Activated T-cell treated with anti-CD3 and anti-CD28 coated beads for 4 hours (primary cell): ENCODE measurements around the gene ZBTB2.
A peak's percentile ranks its signal among the peaks of the same experiment; 100 is the strongest.

Experiments used
- DNase-seq: peaks from one replicate; pipeline ENCODE4 v3.0.0-alpha.2; 2020

ZBTB2 gene, protein sequence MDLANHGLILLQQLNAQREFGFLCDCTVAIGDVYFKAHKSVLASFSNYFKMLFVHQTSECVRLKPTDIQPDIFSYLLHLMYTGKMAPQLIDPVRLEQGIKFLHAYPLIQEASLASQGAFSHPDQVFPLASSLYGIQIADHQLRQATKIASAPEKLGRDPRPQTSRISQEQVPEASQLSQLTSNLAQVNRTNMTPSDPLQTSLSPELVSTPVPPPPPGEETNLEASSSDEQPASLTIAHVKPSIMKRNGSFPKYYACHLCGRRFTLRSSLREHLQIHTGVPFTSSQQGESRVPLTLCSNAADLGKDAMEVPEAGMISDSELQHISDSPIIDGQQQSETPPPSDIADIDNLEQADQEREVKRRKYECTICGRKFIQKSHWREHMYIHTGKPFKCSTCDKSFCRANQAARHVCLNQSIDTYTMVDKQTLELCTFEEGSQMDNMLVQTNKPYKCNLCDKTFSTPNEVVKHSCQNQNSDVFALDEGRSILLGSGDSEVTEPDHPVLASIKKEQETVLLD

DNA sequence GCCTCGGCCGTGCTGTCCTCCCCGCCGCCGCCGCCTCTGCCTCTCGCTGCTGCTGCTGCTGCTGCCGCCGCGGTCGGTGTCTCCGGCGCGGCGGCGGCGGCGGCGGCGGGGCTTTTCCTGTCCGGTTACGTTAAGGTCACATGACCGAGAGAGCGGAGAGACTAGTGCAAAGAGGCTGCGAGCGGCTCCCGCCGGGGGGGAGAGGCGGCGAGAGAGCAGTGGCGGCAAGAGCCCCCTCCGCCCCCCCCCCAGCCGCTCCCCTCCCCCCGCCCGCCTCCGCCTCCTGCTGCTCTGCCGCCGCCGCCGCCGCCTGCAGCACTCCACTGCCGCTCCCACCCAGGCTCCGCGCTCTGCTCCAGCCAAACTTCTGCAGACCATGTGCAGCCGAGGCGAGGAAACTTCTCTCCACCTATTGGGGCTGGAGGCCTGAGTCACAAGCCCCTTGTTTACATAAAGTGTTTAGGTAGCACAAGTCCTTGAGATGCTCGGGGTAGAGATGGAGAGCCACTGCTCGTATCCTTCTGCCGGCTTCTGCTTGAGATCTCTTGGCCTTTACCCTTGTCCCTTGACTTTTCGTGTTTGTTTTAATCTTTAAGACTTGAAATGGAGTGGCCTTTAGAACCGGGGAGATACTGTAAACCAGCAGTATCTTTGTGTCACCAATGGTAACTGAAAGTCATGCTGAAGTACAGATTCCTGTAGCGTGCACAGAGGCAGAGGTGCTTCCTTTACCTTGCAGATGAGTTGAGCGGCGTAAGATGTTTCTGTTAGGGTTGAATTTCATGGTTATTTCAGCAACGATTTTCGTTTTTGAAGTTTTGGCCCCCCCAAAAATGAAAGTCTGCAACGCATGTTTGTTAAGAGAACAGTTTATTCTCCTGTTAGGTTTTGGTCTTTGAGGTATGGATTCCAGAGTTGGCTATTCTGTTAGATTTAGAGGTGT lies at the start of gene ZBTB2:
Gene ZBTB2, minus strand, starts transcription at position 89 of the 943 bp plus-strand sequence. CDS start 17,922 bp downstream, outside the sequence.
- DNase-seq: peak; percentile 33

DNA sequence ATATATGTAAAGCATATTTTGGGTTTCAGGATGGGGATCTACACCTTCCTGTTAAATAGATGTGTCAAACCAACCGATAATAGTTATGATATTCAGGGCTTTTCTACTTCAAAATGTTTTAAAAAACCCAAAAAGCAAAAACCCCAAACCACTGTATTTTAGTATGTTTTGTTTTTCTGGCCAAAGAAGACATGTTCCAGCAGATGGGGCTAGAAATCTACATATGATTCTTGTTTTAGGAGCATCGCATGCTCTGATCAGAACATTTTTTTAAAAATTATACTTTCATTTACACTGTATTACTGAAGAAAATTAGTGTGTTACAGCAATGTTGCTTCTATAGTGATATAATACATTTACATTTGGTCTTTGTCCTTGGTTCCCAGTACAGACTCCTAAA lies 49.6 kb upstream of the ZBTB2 start:
- no peak for DNase-seq

DNA sequence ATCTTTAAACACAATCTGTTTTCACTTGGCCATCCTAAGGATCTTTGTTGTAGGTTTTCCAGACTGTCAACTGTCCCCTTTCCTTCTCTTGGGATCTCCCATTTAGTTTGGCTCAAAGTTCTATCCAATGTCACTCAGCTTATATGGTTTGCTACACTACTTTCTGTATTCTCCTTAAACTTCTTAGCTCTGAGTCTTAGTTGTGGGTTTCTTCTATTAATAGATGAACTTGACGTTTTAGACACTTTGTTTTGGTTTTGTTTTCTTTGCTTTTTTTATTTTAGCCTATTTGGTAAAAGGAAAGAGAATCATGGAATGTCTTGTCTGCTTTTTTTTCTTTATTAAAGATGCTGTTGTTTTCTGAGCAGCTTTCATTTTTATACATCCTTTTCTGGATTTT lies 49.1 kb upstream of the ZBTB2 start:
- DNase-seq: no peak

DNA sequence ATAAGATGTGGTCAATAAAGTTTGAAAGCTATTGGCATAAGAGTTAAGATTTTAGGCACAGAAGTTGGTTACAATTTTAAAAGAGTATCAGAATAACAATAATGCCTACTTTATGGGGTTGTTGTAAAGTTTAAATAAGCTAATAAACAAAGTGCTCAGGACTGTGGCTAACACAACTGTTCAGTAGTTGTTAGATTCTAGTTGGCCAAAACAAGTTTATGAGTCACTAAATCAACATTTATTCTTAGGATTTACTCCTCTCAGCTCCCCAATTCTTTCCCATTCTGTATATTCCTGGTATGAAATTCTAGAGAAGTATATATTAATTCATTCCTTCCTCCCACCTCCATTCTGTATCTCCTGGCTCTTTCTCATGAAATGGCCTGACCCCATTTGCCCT lies 46.0 kb upstream of the ZBTB2 start:
- DNase-seq: no peak

DNA sequence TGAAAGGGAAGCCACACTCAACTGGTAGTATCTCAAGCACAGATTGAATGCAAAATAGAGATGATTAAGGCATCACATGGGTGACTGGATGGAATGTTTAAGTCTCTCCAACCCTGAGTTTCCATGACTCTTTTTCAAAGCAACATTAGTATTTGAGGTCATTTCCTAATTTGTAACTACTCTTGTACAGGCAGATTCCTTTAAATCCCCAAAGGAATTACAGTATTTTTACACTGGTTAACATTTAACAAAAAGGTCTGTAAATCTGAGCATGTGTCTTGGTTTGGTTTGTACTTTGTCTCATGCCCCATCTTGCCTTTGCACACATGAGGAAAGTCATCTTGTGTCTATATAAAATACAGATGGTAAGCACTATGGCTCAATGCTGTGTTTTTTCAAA lies 45.4 kb upstream of the ZBTB2 start:
- no peak for DNase-seq

DNA sequence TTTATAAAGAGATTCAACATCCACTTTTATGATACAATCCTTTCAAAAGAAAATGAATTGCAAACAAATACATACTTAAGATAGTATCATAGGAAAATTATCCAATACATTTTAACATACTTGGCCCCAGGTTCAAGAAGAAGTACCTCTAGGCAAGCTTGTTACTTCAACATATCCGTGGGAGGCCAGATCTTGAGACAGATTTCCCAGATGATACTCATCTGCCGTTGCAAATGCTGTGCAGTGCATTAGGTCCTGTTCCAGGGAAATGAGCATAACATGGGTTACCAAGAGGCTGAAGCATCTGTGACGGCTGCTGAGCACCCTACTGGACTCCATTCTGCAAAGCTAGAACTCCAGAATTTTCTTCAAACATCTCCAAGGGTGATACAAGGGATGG lies 44.9 kb upstream of the ZBTB2 start:
- DNase-seq: no peak

DNA sequence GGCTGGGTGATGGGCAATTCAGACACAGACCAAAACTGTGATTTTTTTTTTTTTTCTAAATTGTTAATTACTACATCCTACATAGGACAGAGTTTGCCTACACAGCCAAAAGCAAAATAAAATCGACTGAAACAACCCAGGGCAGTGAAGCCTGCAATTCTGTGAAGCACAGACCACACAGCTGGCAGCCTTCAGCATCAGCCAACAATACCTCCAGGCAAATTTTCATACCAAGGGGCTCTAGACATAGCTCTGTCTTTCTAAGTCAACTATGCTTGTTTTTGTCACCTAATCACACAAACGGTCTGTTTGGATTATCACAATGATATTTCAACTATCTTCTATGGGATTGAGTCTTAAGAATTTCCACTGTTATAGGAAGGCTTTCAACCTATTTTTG lies 43.0 kb upstream of the ZBTB2 start:
- no peak for DNase-seq

DNA sequence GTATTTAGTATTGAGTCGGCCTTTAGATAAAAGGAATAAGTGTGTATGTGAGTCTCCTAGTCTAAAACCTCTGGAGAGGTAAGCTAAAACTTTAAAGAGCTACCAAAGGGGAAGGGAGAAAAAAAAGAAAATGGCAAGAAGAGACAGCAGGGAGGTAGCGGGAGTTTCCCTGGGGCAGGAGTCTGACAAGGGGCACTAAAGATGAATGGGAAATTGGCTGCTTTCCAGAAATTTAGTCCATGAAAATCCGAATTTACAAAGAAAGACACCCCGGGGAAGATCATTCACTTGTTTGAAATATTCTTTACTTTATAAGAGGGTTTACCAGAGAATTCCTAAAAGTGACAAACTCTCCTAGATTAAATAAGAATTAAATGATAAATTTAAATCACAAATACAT lies 41.3 kb upstream of the ZBTB2 start:
- no peak for DNase-seq

DNA sequence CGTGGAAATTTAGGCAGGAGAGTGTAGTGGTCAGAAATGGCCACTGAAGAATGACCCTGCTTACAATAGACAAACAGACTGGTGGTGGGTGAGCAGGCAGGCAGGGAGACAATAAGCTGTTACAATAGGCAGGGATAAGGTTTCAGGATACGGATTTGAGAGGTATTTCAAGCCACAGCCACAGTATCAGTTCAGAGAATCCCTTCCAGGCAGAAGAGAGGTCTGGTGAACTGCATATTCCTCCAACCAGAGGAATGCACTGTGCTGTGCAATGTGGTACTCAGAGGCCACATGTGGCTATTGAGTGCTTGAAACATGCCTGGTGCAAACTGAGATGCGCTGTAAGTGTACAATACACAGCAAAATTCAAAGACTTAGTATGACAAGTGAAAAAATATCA lies 40.0 kb upstream of the ZBTB2 start:
- no peak for DNase-seq

DNA sequence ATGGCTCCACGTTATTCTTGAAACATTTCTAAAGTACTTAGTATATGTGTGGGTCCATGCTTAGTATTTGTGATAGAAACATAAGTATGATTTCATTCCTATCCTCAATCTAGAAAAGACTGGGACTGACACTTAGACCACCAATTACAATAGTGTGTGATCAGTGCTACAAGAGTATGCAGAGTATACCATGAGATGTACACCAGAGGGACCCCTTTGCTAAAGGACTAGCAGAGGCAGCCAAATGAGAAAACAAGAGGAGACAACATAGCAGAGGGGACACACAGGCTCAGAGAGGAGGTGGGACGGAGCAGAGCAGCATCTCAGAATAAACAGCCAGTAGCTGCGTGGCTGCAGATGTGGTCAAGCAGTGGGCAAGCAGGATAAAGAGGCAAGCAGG lies 39.5 kb upstream of the ZBTB2 start:
- DNase-seq: no peak

DNA sequence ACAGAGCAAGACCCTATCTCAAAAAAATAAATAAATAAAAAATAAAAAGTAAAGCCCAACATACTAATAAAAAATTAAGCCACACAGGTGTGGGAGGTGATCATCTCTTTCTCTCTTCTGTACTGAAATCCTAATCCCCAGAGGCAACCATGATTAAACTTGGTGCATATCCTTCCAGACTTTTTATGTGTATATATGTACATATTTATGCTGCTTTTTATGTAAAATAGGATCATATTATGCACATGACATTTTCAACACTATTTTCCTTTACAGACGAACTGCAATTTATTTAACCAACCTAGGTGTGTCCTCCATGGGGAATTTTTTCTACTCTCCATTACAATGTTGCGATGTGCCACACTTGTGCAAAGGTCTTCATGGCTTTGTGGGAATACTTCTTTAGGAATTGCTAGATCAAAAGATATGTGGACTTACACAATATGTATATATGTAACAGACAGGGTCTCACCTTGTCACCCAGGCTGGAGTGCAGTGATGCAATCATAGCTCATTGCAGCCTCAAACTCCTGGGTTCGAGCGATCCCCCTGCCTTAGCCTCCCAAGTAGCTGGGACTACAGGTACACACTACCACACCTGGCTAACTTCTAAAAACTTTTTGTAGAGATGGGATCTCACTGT lies 36.9 kb upstream of the ZBTB2 start:
- no peak for DNase-seq

DNA sequence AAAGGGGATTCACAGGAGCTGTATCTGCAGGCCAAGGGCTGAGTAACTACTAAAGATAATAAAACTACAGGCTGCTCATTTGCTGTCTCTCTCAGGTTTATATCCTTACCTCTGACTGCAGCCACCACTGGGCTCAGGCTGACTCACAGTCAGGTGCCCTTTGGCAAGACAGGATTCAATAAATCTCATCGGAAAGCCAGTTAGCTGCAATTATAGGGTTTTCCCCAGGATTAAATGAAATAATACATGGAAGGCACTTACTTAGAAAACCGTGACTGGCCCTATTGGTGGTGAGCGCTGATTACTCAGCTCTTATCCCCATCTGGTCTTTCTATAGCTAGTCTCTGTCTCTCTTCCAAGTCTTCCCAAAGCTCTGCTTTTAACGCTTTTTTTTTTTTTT lies 34.2 kb upstream of the ZBTB2 start:
- no peak for DNase-seq

DNA sequence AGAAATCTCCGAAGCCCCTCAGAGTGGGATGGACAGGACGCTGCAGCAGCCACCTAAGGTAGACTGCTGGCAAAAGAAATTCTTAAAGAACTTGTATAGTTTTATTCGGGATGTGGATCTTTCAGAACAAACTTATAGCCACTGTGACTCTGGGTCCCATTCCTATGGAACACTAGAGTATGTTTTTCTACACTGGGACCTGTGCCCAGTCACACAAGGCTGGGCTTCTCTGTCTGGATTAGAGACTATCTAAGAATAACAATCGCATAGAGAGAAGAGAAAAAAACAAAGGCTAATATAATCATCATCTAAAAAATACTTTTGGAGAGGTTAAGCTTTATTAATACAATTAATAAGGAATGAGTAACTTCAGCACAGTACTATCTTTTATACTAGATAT lies 31.6 kb upstream of the ZBTB2 start:
- DNase-seq: no peak

DNA sequence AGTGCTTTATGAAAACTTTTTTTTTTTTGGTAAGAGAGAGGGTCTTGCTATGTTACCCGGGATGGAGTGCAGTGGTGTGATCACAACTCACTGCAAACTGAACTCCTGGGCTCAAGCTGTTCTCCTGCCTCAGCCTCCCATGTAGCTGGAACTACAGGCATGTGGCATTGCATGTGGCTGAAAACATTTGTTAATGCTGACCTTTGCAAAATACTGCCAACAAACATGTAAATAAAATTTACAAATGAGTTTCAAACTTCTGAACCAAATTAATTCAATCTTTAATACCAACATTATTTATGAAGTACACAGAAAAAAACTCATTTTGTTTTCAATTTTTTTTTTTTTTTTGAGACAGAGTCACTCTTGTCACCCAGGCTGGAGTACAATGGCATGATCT lies 26.1 kb upstream of the ZBTB2 start:
- DNase-seq: no peak

DNA sequence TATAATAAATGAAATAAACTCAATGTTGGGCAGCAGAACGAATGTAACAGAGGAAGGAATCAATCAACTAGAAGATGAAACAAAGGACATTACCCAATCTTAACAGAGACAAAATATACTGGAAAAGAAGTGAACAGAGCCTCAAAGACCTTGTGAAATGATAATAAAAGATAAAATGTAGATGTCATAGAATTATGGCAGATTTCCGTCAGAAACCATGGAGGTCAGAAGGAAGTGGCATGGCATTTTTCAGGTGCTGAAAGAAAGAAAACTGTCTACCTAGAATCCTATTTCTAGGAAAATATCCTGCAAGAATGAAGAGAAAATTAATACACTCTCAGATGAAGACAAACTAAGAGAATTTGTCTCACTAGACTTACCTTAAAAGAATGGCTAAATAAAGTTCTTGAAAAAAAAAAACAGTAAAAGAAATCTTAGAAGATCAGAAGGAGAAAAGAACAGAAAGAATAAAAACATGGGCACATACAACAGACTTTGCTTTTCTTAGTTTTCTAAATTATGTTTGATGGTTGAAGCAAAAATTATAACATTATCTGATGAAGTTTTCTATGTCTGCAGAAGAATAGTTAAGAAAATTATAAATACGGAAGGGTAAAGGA lies 23.4 kb upstream of the ZBTB2 start:
- no peak for DNase-seq

DNA sequence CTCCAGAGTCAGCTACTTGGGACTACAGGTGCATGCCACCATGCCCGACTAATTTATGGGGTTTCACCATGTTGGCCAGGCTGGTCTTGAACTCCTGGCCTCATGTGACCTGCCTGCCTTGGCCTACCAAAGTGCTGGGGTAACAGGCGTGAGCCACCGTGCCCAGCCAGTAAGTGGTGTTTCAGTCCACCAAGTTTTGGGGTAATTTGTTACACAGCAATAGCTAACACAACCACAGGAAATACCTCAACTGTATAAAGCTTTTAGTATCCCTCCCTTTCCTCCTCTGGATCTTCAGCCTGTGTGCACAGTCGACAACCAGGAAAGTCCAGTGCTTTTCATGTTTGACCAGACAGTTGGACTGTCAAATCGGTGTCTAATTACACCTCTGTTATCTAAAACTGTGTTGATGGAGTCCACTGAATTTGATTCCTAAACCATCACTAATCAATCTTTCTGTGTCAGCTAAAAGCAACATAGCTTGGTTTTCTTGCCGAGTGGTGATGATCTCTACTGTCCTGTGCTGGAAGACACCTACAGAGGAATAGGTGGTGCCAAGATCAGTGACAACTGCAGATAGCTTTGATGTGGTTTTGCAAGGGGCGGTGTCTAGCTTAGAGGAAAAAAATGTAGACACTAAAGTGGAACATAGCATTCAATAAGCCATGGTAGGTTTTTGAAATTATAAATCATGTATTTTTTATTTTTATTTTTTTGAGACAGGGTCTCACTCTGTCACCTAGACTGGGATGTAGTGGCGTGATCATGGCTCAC lies 22.2 kb upstream of the ZBTB2 start:
- peak; percentile 38 for DNase-seq

DNA sequence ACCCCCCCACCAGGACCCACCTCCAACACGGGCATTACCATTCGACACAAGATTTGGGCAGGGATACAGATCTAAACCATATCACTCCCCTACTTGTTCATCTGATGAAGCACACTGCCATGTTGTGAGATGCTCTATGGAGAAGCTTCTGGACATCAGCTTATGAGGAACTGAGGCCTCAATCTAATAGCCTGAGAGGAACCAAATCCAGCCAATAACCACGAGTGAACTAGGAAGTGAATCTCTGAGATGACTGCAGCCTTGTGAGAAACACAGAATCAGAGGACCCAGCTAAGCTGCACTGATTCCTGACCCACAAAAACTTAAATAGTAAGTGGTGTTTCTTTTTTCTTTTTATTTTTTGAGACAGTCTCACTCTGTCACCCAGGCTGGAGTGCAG lies 21.6 kb upstream of the ZBTB2 start:
- DNase-seq: no peak

DNA sequence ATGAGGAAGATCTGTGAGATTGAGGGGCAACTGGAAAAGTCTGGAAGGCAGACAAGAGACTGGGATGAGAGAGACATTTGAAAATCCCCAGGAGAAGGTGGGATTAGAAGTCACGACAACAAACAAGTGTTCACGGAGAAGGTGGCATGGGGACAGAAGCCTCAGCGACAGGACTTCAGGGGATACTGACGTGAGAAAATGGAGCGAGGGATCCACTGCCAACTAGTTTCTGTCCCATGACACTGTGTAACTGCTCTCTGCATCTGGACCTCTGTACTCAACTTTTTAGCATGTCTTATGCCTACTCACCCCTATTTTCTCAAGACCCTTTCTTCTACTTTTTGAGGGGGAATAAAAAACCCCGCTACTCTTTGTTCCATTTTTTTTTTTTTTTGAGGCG lies 18.3 kb upstream of the ZBTB2 start:
- DNase-seq: no peak

DNA sequence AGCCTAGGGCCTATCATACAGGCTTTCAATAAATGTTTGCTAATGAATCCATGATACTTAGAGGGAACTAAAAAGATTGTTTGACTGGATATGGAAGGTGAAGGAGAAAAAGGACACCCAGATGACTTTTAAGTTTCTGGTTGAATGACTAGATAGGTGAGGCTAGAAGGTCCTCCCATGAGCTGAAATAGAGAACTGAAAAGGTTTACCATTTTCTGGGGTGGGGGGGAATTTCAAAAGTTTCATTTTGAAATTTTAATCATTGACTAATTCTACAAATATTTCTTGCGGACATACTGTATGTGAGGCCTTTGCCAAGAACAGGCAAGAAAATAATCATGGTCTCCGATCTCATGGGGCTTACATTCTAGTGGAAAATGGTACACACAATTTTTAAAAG lies 17.9 kb upstream of the ZBTB2 start:
- no peak for DNase-seq

DNA sequence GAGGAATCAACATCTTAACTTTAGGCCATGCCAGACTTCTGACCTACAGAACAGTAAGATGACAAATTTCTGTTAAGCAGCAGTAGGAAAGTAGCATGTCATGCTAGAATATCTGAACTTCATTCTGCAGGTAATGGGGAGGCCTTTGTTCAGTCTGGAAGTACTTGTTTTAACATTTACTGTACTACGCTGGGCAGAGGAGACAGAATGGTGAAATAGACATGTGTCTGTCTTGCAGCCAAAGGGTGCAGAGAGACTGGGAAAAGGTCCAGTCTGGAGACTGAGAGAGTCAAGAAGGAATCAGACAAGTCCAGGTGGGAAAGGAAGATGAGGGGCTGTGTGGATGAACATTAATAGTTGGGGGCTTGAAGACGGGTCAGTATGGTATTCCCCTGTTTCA lies 17.5 kb upstream of the ZBTB2 start:
- no peak for DNase-seq

DNA sequence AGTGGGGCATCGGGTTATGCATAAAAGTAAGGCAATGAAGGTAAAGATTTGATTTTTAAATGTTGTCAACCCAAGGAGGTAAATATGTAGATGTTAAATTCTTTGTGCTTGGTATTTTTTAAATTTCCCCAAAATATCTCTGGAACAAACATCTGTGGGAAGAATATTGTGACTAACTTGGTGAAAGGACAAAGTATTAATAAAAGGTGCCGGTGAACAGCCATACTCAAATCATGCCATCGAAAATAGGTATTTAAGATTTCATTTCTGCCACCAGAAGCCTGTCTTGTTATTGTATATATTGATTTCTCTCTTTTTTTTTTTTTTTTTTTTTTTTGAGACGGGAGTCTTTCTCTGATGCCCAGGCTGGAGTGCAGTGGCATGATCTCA lies 12.6 kb upstream of the ZBTB2 start:
- DNase-seq: no peak

DNA sequence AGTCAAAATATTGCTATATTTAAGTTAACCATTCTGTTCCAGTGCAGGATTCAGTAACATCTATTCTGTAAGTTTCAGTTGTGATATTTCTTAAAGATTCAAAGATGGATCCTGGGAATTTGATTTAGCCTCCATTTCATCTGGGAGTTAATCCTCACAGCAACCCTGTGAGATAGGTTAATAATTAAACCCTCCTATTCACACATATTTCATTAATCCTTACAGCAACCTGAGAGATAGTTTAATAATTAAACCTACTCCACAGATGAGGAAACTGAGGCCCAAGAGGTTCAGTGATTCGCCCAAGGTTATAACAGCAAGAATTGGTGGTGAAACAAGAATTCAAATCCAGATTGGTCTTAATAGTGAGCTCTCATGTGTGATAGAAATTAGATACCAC lies 10.9 kb upstream of the ZBTB2 start:
- DNase-seq: no peak
